ENCODE measurements around the gene CNTN1. TPM values are rescaled to one million over a fixed set of nuclear protein-coding genes. Genes with fewer than 3 reads are reported as not detected.

CNTN1 gene
- total and polyA plus RNA-seq, 2 of the 8 experiments (the other 6 are each of a cell fraction or from before 2014, with no cell fraction given) = 7.2 to 21.8 TPM

GRCh38 chr12:40802656-40803055 is 110.4 kb downstream of the CNTN1 start:
- 82% methylated on average over 1 of the region's 1 CpG; no CpG with 5 or more reads in 1 of the 2 experiments for WGBS, 2 experiments (ENCODE audit: extremely low coverage in 1 of 2, insufficient coverage in 1 of 2, insufficient read length in 1 of 2, insufficient replicate concordance in 2 of 2, low coverage in 1 of 2, low lambda C conversion rate in 2 of 2, missing lambda C conversion rate in 1 of 2)
- Histone ChIP-seq H3K9ac (replicated peaks in 1 of 4; ENCODE audit: extremely low read depth in 1 of 4, low read depth in 3 of 4, low read length in 3 of 4) (no peak overlapping the region), H4K5ac (ENCODE audit: insufficient read length, low read depth, low read length) (no peak overlapping the region), H3K4ac (replicated peaks; ENCODE audit: insufficient read length, low read depth, low read length) (no peak overlapping the region), H4K91ac (replicated peaks; ENCODE audit: insufficient read length, low read length) (no peak overlapping the region), H3K79me2 (ENCODE audit: control insufficient read depth in 1 of 2, insufficient read depth in 2 of 2, low read length in 2 of 2) (no peaks in the 10 kb centered on the region), H3K79me1 (ENCODE audit: low read depth, low read length) (no peaks in the 10 kb centered on the region), H3K4me3 (ENCODE audit: extremely low read depth in 1 of 4, insufficient read depth in 2 of 4, low read depth in 3 of 4, low read length in 4 of 4) (no peak overlapping the region), H3K9me3 (ENCODE audit: insufficient read depth in 2 of 2, low read depth in 1 of 2, low read length in 1 of 2) (no peaks in the 10 kb centered on the region), H2AFZ (ENCODE audit: low read length) (no peak overlapping the region), H4K20me1 (replicated peaks in 1 of 2; ENCODE audit: control insufficient read depth in 1 of 2, insufficient read depth in 2 of 2, low read length in 2 of 2) (no peaks in the 10 kb centered on the region), H3K36me3 (ENCODE audit: control insufficient read depth in 2 of 4, insufficient read depth in 4 of 4, low read length in 3 of 4) (no peaks in the 10 kb centered on the region; a peak in 1 of 8 replicates), H3K4me1 (replicated peaks in 1 of 4; ENCODE audit: control insufficient read depth in 3 of 4, insufficient read depth in 4 of 4, low read length in 3 of 4) (peaks cover 0 to 8% (median 0%) of the 10 kb centered on the region in 4 experiments; a peak in 1 of 7 replicates), H3K27ac (ENCODE audit: low read depth, low read length) (no peak overlapping the region), H3K14ac (ENCODE audit: insufficient read length) (no peak overlapping the region), H3K4me2 (ENCODE audit: insufficient read depth in 1 of 2, low read depth in 2 of 2, low read length in 2 of 2) (no peak overlapping the region), H3K23me2 (ENCODE audit: low read depth, low read length) (no peaks in the 10 kb centered on the region), H2AK5ac (ENCODE audit: low read depth, low read length) (no peak overlapping the region), H3K27me3 (replicated peaks in 1 of 4; ENCODE audit: control insufficient read depth in 3 of 4, extremely low read depth in 1 of 4, insufficient read depth in 3 of 4, low read length in 3 of 4) (no peaks in the 10 kb centered on the region), H3K56ac (replicated peaks; ENCODE audit: insufficient read length, low read depth, low read length) (no peak overlapping the region), H2BK5ac (ENCODE audit: low read depth, low read length) (no peak overlapping the region), H2BK15ac (ENCODE audit: low read length) (no peak overlapping the region), H3K18ac (ENCODE audit: extremely low read depth, low read length) (no peak overlapping the region), H3K23ac (ENCODE audit: insufficient read length) (no peak overlapping the region), H4K8ac (ENCODE audit: extremely low read depth, insufficient read depth, low read length) (no peak overlapping the region), H2BK20ac (ENCODE audit: low read length) (no peak overlapping the region), H2BK120ac (replicated peaks; ENCODE audit: low read depth, low read length) (no peak overlapping the region), H2BK12ac (ENCODE audit: low read depth, low read length) (no peak overlapping the region)
- no peak for TF ChIP-seq CHD1 (IDR thresholded peaks at IDR 0.05; ENCODE audit: low read depth, low read length)
- no peak for TF ChIP-seq ATF3 (IDR thresholded peaks at IDR 0.05; ENCODE audit: insufficient read depth, low read depth, low read length)
- TF ChIP-seq SIRT6 (IDR thresholded peaks at IDR 0.05; ENCODE audit: low read length) = no peak
- TF ChIP-seq YY1 (IDR thresholded peaks at IDR 0.05; ENCODE audit: low read depth, low read length) = no peak
- no peak for TF ChIP-seq SIN3A (conservative IDR thresholded peaks at IDR 0.05 in 1 of 2, IDR thresholded peaks at IDR 0.05 in 1 of 2; ENCODE audit: low read depth in 1 of 2, low read length in 2 of 2)
- TF ChIP-seq CBX5 (IDR thresholded peaks at IDR 0.05; ENCODE audit: low read depth, low read length) = no peak
- TF ChIP-seq RXRA (IDR thresholded peaks at IDR 0.05; ENCODE audit: insufficient read depth, low read depth, low read length) = no peak
- ChIA-PET CTCF (ENCODE audit: partially characterized antibody) (no interaction called here), POLR2A (ENCODE audit: partially characterized antibody) (no interaction called here)
- DNase-seq (ENCODE audit: low read depth in 1 of 2, low spot score in 2 of 2) (no peak), FAIRE-seq (no peak)

Data from H1 (cell line).